ENCODE measurements around the gene TMEM170A. TPM values are rescaled to one million over a fixed set of nuclear protein-coding genes. Genes with fewer than 3 reads are reported as not detected.

TMEM170A gene
- total RNA-seq, 1 experiment from 2014 or later: 46.8 TPM

- Histone ChIP-seq H3K79me2 (ENCODE audit: insufficient read depth, low read length) (peaks cover 11% of the 10 kb centered on the region; the same call in 1 of the 2 replicates), H3K4ac (ENCODE audit: low read depth, low read length) (no peak overlapping the region), H3K27me3 (ENCODE audit: insufficient read depth, low read length) (no peaks in the 10 kb centered on the region), H2AK5ac (ENCODE audit: insufficient read length, low read length) (no peak overlapping the region), H4K5ac (ENCODE audit: insufficient read length, low read depth, low read length) (no peak overlapping the region), H3K14ac (ENCODE audit: insufficient read depth, low read length) (no peak overlapping the region), H3K79me1 (ENCODE audit: insufficient read depth, low read depth, low read length, poor library complexity, severe bottlenecking) (peaks cover 10% of the 10 kb centered on the region), H2BK120ac (ENCODE audit: low read depth, low read length, poor library complexity, severe bottlenecking) (no peak overlapping the region), H2BK12ac (ENCODE audit: insufficient read length, low read depth, low read length) (no peak overlapping the region), H3K9me3 (ENCODE audit: control insufficient read depth, low read depth, low read length) (no peaks in the 10 kb centered on the region), H2BK20ac (ENCODE audit: low read depth, low read length, poor library complexity, severe bottlenecking) (no peak overlapping the region), H3K23ac (ENCODE audit: insufficient read length, low read depth, low read length) (no peak overlapping the region), H3K9ac (ENCODE audit: extremely low read depth, insufficient read length, low read length) (no peak overlapping the region), H4K8ac (replicated peaks; ENCODE audit: insufficient read length, low read depth, low read length) (no peak overlapping the region), H3K56ac (ENCODE audit: insufficient read length, low read depth, low read length) (no peak overlapping the region), H3K23me2 (ENCODE audit: insufficient read length, low read depth, low read length, poor library complexity, severe bottlenecking) (no peaks in the 10 kb centered on the region), H3T11ph (ENCODE audit: low read length) (no peak overlapping the region), H2BK5ac (ENCODE audit: insufficient read length, low read length) (no peak overlapping the region), H3K4me1 (ENCODE audit: insufficient read depth, low read length) (no peaks in the 10 kb centered on the region; the same call in 1 of the 2 replicates), H3K18ac (ENCODE audit: insufficient read length, low read depth, low read length) (no peak overlapping the region), H3K27ac (ENCODE audit: insufficient read length, low read depth, low read length) (no peak overlapping the region), H2BK15ac (ENCODE audit: low read depth, low read length) (no peak overlapping the region), H2AFZ (ENCODE audit: low read length) (no peak overlapping the region), H4K20me1 (ENCODE audit: control insufficient read depth, insufficient read depth, insufficient read length) (no peaks in the 10 kb centered on the region), H4K91ac (ENCODE audit: insufficient read length, low read depth, low read length) (no peak overlapping the region), H3K4me2 (ENCODE audit: insufficient read depth, insufficient read length, low read length) (no peak overlapping the region)
- no CpG with 5 or more reads among the region's 4 CpGs for WGBS (ENCODE audit: extremely low coverage, insufficient read length, low lambda C conversion rate)
- Mint-ChIP-seq H3K4me1 (peaks cover 32 to 34% of the 10 kb centered on the region in 2 experiments), H3K27me3 (ENCODE audit: low read depth) (no peaks in the 10 kb centered on the region), H3K4me3 (no peak overlapping the region), H3K9me3 (no peaks in the 10 kb centered on the region), H3K27ac (peak overlapping the region in 1 of 3 experiments; percentile 11; a peak in 1 of 7 replicates), H3K36me3 (ENCODE audit: insufficient read depth in 1 of 3, low read depth in 3 of 3) (peaks cover 12 to 33% (median 26%) of the 10 kb centered on the region in 3 experiments; a peak in 6 of 7 replicates)
- TF ChIP-seq CTCF (conservative IDR thresholded peaks at IDR 0.05): no peak
- no peak for DNase-seq
Observed at GRCh38 chr16:75415169-75415905, 49.2 kb downstream of the TMEM170A start.

Data from H9 (cell line).